Measurements from ENCODE around the gene CEP72. TPM values are rescaled to one million over a fixed set of nuclear protein-coding genes. Genes with fewer than 3 reads are reported as not detected.

Gene CEP72
- total RNA-seq, 1 donor from 2014 or later = 7.6 TPM

DNA sequence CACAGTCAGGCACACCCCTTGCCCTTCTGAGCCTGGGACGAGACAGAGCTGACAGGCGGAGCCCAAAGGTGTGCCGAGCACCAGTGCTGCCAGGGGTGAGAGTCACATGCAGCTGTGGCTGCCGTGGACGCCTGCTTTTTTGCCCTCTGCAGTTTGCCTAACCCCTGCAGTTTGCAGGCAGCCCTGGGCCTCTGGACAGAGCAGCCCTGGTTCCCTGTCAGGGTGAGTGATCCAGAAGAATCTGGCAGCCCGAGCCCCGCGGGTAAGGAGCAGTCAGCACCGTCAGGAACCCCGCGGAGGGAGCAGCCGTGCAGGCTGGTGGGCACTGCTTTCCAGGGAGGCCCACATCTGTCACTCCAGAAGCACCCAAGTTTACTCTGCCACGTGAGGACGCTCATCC, 30.3 kb downstream of the CEP72 start:
- Mint-ChIP-seq H3K27me3 (ENCODE audit: unreplicated experiment) (no peaks in the 10 kb centered on the region), H3K27ac (ENCODE audit: unreplicated experiment) (no peak overlapping the region), H3K9me3 (ENCODE audit: unreplicated experiment) (no peaks in the 10 kb centered on the region), H3K36me3 (ENCODE audit: unreplicated experiment) (peaks cover 6% of the 10 kb centered on the region), H3K4me3 (ENCODE audit: unreplicated experiment) (no peak overlapping the region), H3K4me1 (ENCODE audit: unreplicated experiment) (peaks cover 7% of the 10 kb centered on the region)
- no peak for TF ChIP-seq CTCF (IDR thresholded peaks at IDR 0.05)
- DNase-seq (ENCODE audit: extremely low spot score, unreplicated experiment) = no peak

- Mint-ChIP-seq H3K4me3 (ENCODE audit: unreplicated experiment) (no peak overlapping the region), H3K36me3 (ENCODE audit: unreplicated experiment) (peaks cover 7% of the 10 kb centered on the region), H3K9me3 (ENCODE audit: unreplicated experiment) (no peaks in the 10 kb centered on the region), H3K4me1 (ENCODE audit: unreplicated experiment) (peaks cover 7% of the 10 kb centered on the region), H3K27ac (ENCODE audit: unreplicated experiment) (no peak overlapping the region), H3K27me3 (ENCODE audit: unreplicated experiment) (no peaks in the 10 kb centered on the region)
- no peak for TF ChIP-seq CTCF (IDR thresholded peaks at IDR 0.05)
- DNase-seq (ENCODE audit: extremely low spot score, unreplicated experiment) = no peak
Observed at GRCh38 chr5:643351-643801, 31.2 kb downstream of the CEP72 start.

DNA sequence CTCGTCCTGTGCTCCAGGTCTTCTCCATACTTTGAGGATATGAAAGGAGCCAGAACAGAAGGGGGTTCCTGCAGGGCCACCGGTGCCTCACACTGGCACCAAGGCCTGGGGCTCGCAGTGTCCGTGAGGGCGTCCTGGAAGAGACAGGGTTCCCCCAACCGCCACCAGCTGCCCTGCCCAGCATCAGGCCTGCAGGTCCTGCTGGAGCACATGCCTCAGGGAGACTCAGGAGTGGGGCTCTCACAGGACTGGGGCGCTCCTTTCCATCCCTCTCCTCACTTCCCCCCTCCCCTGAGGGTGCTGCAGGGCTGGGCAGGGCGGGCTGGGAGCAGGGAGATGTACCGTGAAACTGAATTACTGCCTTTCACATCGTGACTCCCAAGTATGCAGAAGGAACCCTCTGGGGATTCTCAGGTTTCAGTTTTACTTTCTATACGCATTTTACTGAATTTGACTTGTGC, 31.7 kb downstream of the CEP72 start:
- Mint-ChIP-seq H3K27ac (ENCODE audit: unreplicated experiment) (no peak overlapping the region), H3K9me3 (ENCODE audit: unreplicated experiment) (no peaks in the 10 kb centered on the region), H3K4me1 (ENCODE audit: unreplicated experiment) (peaks cover 7% of the 10 kb centered on the region), H3K4me3 (ENCODE audit: unreplicated experiment) (no peak overlapping the region), H3K36me3 (ENCODE audit: unreplicated experiment) (peaks cover 7% of the 10 kb centered on the region), H3K27me3 (ENCODE audit: unreplicated experiment) (no peaks in the 10 kb centered on the region)
- DNase-seq (ENCODE audit: extremely low spot score, unreplicated experiment) = no peak
- no peak for TF ChIP-seq CTCF (IDR thresholded peaks at IDR 0.05)

DNA sequence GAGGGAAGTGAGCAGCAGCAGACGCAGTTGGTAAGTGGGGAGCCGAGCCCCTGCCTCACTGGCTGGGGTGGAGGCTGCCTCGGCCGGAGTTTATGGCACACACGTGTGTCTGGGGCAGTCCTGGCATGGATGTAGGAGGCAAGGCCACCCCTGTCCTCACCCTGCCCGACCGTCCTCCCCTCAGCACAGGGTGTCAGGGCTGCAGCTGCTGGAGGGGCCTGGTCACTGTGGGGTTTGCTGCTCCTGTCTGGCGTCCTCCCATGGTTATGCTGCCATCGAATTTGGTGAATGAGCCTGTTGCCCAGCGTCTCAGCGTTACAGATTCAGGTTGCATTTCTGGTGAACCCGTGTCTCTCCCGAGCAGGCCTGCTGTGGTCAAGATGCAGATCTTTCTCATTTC, 32.4 kb downstream of the CEP72 start:
- TF ChIP-seq CTCF (IDR thresholded peaks at IDR 0.05) = no peak
- DNase-seq (ENCODE audit: extremely low spot score, unreplicated experiment) = no peak
- Mint-ChIP-seq H3K9me3 (ENCODE audit: unreplicated experiment) (no peaks in the 10 kb centered on the region), H3K4me1 (ENCODE audit: unreplicated experiment) (peaks cover 7% of the 10 kb centered on the region), H3K36me3 (ENCODE audit: unreplicated experiment) (peaks cover 7% of the 10 kb centered on the region), H3K27me3 (ENCODE audit: unreplicated experiment) (no peaks in the 10 kb centered on the region), H3K27ac (ENCODE audit: unreplicated experiment) (no peak overlapping the region), H3K4me3 (ENCODE audit: unreplicated experiment) (no peak overlapping the region)

DNA sequence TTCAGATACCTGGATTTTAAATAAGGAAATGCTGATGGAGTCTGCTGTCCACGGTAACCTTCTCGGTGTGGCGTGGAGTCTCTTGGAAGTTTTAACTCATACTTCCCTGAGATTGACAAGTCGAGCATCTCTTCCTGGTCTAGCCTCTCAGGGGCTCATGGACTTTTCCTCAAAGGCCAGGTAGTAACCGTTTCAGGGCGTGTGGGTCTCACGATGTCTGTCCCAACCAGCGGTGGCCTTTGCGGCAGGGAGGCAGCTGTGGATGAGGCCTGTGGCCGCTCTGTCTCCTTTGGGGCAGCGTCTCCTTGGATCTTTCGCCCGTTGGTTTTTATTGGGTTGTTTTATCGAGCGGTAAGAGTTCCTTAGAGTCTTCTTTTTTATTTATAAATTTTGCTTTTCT, 32.8 kb downstream of the CEP72 start:
- Mint-ChIP-seq H3K4me3 (ENCODE audit: unreplicated experiment) (no peak overlapping the region), H3K27me3 (ENCODE audit: unreplicated experiment) (no peaks in the 10 kb centered on the region), H3K36me3 (ENCODE audit: unreplicated experiment) (peaks cover 7% of the 10 kb centered on the region), H3K4me1 (ENCODE audit: unreplicated experiment) (peaks cover 7% of the 10 kb centered on the region), H3K27ac (ENCODE audit: unreplicated experiment) (no peak overlapping the region), H3K9me3 (ENCODE audit: unreplicated experiment) (no peaks in the 10 kb centered on the region)
- DNase-seq (ENCODE audit: extremely low spot score, unreplicated experiment) = no peak
- no peak for TF ChIP-seq CTCF (IDR thresholded peaks at IDR 0.05)

Measured in osteocyte (in vitro differentiated cells).